ENCODE results near the gene DSTN.

Gene DSTN

DNA sequence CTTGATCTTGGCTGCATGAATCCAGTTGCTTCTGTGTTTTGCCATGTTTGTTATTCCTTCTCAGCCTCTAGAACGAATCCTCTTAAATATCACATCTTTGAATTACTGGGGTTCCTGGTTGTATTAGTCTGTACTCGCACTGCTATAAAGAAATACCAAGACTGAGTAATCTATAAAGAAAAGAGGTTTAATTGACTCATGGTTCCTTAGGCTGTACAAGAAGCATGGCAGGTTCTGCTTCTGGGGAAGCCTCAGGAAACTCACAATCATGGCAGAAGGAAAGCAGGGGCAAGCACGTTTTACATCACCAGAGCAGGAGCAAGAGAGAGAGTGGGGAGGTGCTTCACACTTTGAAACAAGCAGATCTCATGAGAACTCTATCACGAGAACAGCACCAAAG lies 20.7 kb upstream of the DSTN start:
- DNase-seq (ENCODE audit: low read depth) = no peak

DNA sequence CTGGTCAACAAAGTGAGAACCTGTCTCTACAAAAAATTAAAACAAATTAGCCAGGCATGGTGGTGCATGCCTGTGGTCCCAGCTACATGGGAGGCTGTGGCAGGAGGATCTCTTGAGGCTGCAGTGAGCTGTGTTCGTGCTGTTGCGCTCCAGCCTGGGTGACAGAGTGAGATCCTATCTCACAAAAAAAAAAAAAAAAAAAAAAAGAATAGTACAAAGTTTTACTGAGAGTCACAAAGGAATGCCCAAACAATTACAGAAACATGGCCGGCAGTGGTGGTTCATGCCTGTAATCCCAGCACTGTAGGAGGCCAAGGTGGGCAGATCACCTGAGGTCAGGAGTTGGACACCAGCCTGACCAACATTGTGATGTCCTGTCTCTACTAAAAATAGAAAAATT lies 14.8 kb upstream of the DSTN start:
- DNase-seq (ENCODE audit: low read depth) = no peak

DNA sequence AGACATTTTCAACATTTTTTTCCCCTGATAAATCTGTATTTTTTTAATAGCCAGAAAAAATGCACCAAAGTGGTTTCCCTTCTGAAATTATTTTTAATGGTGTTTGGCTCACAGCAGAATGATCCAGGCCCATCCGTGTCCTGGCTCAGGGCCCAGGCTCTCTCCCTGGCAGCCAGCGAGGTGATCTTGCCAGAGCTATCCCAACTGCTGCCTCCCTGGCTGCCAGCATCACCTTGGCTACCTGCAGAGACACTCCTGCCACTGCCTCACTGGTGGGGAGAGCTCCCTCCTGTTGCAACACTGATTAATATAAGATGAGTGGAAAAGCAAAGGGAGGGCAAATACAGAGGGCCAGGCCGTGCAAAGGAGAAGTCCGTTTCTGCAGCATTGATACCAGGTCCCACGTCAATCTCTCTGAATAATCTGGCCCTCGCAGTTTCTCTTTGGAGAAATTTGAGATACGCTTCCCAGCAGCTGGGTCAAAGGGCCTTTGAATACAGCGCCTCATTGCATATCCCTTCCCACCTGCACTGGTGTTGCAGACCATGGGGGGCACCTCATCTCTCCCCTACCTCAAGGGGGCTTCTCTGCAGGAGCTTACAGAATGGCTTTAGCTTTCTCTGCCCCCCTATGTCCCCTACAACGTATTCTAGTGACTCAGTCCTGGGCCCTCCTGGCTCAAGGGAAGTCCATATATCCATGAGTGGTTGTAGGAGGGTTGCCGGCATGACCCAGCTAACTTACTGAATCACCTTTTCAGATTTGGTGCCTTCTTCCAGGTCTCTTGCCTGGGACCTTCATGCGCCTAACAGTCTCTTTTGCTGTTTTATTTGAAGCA lies 12.8 kb upstream of the DSTN start:
- no peak for DNase-seq (ENCODE audit: low read depth)

DNA sequence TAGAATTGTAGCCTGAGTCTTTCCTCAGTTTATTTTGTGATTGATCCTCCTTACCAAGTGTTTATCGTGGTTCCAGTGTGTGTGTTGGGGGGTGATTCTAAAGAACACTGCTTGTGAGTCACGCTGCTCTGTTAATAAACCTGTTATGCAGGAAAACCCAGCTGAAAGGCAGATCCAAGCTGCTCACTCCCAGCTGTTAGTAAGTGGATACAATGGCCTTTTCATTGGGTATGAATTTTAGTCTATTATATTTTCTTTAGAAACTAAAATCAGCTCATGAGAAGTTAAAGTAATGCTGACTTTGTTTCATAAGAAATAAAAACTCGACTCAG lies 12.2 kb upstream of the DSTN start:
- DNase-seq (ENCODE audit: low read depth) = no peak

DNA sequence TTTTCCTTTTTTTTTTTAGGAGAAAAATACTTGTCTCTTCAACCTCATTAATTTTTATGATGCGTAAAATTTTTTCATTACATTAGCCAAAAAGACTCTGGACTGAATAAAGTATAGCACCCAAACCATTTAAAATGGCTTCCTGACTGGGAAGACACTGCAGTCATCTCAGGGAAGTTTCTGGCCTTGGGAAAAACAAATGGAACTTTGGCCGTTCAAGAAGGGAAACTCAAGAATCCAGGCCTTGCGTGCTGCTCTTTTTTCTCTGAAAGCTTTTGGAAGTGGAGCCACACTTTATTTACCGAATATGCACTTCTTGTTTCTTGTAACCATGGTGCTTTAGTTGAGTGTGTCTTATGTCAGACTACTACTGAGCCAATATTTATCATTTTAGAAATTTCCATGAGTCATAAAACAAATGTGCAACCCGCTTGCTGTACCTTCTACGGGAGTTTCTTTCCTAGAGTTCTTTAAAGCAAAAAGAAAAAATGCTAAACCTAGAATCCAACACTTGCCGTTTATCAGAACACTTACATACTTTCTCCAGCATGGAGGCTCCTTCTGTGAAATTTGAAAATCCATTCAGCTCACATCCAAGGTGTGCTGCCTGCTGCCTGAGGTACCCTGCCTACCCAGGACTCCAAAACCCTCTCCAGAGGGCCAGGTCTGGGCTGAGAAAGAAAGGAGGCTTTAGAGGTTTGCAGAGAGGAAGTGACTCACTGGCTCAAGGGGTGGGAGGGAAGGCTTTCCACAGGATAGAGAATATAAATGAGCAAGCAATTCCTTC lies 11.5 kb upstream of the DSTN start:
- no peak for DNase-seq (ENCODE audit: low read depth)

GRCh38 chr20:17558941-17559304 lies 11.0 kb upstream of the DSTN start:
- no peak for DNase-seq (ENCODE audit: low read depth)

DNA sequence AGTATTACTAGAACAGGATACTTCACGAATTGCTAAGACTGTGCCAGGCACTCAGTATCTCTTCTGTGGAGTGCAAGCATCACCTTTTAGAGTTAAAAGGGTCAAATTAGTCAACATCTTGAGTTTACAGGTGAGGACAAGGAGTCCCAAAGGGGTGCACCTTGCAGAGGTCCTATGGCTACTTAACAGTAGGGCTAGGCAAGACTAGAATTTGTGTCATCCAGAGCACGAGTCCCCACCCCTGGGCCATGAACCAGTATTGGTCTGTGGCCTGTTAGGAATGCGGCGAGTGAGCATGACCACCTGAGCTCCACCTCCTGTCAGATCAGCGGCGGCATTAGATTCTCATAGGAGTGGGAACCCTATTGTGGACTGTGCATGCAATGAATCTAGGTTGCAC lies 10.5 kb upstream of the DSTN start:
- DNase-seq (ENCODE audit: low read depth) = no peak

GRCh38 chr20:17560344-17561074 lies 9.4 kb upstream of the DSTN start:
- DNase-seq (ENCODE audit: low read depth) = no peak

GRCh38 chr20:17562804-17563305 lies 7.0 kb upstream of the DSTN start:
- DNase-seq (ENCODE audit: low read depth) = no peak

DNA sequence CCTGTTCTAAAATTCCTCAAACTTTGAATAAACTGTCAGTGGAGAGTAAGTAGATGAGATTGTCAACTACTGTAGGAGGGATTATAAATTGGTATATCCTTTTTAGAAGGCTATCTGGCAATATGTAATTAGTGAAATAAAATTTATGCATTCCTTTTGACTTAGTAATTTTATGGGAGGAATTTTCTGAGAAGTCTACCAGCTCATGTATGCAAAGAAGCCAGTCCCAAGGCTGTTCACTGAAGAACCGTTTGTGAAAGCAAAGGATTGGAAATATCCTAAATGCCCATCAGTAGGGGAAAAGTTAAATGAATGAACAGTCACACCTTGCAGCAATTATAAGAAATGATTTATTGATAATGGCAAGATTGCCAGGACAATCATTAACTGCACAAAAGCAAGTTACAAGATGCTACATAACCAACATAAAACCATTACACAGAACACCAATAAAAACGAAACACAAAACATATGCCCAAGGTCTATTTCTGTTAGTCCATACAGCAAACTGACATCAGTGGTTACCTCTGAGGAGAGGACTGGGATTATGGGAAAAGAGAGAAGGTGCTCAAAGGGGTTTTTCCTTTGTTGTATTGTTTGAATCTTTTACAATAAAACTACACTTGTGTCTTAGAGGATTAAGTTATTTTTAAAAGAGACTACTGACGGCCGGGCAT lies 4.6 kb upstream of the DSTN start:
- no peak for DNase-seq (ENCODE audit: low read depth)

GRCh38 chr20:17566345-17566744 lies 3.5 kb upstream of the DSTN start:
- no peak for DNase-seq (ENCODE audit: low read depth)

DNA sequence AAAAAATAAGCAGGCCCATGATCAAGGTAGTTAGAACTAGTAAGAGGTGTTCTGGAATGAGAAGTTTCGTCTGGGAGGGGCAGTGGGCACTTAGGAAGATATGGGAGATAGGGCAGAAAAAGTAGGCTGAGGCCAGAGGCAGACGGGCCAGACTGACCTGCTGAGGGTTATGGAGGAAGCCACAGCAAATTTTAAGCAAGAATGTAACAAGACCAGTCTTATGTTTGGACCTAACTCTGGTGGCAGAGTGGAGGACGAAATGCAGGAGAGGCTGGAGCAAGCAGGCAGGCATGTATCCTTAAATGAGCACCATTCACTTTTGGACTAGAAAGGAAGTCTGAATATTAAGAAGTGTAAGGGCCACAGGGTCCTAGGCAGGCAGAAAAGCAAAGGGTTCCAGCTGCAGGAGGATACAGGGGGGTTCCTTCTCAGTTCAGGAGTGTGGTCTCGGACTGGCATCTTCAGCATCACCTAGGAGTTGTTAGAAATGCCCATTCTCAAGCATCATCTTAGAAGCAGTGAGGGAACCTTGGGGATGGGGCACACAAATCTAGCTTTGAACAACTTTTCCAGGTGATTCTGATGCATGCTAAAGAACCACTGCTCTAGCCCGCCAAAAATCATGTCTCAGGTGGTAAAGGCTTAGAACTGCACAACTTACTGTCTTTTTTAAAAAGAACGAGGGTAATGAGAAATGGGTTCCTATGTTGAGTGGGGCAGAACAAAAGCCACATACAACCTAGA lies 1.7 kb upstream of the DSTN start:
- no peak for DNase-seq (ENCODE audit: low read depth)

DNA sequence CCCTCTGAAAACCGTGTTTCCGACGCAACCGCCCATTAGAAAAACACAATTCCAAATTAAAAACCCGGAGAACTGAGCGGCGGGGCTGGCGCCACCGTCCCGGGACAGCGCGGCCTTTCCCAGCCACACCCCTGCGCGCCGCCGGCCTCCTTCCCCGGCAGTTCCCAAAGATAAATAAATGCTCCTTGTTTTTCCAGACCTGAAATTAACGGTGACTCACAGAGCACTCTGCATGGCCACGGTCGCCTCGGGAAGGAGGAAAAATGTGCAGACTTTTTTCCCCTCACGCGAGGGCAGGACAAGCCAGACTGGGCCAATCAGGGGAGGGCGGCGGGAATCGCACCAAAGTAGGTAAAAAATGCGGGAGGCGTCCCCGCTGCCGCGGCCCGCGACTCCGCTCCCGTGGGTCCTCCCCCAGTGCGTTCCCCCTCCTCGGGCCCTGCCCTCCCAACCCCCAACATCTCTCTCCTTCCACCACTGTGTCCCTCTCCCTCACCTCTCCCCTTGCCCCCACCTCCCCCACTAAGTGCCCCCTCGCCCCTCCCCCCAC lies 828 bp upstream of the DSTN start:
- no peak for DNase-seq (ENCODE audit: low read depth)

DNA sequence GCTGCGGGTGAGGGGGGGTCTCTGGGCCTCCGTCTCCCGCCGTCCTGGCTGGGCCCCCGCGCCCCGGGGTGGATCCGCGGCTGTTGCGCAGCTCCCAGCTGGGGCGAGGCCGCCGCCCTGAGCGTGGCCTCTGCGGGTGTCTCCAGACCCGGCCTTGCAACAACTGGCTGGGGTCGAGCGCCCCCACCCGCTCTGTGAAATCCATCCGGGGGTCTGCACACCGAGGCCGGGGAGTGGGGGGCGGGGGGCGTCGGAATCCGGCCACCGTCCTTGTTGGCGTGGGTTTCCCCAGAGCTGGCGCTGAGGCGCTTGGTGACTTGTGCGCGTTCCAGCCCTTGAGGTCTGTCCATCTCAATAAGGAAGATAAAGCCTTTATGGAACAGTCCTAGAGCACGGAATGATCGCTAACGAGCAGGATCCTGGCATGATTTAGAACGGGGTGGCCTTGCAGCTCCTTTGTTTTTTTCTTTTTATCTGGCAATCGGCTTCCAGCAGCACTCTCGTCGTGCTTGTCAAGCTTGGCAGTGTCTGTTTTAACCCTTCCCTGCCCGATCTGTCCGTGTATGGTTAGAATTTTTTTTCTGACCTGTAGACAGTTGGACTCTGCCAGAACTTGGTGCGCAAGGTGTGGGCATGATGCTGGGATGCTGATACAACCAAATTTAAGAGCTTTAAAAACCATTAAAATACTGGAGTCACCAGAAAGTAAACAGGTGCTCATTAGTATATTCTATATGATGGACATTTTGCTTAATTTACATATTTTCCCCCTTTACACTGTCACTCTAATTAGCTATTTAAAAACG lies 675 bp downstream of the DSTN start:
- no peak for DNase-seq (ENCODE audit: low read depth)

GRCh38 chr20:17571153-17571527 lies 1.3 kb downstream of the DSTN start:
- DNase-seq (ENCODE audit: low read depth) = no peak

GRCh38 chr20:17572034-17572638 lies 2.3 kb downstream of the DSTN start:
- no peak for DNase-seq (ENCODE audit: low read depth)

DNA sequence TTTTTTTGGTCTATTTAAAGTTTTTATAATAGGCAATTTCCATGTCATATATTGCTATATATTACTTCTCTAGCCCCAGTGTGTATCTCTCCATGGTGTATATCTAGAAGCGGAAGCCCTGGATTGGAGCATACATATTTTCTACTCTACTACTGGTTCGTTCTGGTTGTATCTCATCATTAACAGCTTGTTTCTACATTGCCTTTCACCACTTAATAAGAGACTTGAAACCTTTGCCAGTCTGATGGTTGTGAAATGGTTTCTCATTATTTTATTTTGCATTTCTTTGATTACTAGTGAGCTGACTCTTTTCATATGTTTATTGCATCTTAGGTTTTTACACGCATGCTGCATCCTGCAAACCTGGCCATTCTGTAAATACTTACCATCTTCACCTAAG lies 3.6 kb downstream of the DSTN start:
- DNase-seq (ENCODE audit: low read depth) = no peak

DNA sequence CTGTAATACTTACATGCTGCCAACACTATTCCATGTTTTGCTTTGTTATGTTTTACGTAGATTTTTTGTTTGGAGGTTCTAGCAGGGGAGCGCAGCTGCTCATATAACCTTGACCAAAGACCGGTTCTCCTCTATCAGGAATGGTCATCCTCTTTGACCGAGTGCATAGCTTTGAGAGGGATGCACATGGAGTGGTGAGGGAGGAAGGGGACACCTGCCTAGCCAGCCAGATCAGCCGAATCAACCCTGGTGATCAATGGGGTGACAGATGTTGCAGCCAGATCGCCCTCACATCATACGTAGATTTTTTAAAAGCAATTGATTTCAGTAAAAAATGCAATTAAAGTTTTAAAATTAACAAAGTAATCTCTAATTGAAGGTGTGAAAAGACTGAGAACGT lies 6.3 kb downstream of the DSTN start:
- DNase-seq (ENCODE audit: low read depth) = no peak

DNA sequence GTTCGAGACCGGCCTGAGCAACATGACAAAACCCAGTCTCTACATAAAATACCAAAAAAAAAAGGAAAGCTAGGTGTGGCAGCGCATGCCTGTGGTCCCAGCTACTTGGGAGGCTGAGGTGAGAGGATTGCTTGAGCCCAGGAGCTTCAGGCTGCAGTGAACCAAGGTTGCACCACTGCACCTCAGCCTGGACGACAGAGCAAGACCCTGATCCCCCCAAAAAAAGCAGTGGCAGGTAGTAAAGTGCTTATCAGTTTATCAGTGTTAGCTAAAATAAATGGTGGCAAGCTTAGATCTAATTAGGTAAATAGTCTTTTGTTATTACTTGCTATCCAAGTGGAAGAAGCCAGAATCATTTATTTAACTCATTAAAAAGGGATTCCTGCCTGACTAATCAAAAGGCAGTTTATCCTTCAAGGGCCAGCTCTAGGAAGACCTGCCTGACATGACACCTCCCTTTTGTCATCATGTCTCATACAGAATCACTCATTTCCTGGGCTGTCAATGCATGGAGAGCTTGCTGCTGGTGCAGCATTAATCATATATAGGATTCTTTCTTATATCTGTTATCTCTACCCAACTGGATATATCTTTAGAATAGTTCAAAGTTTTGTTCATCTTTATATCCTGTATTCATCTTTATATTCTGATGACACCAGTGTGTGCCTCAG lies 9.6 kb downstream of the DSTN start:
- no peak for DNase-seq (ENCODE audit: low read depth)

Measured in CMK (cell line).